SK-N-SH treated with all-trans-retinoic acid at 6 μM for 48 hours (cell line): ENCODE results near the gene CTNNBL1.

Experiments used
- ATAC-seq: fragments of 200-7000 bp; cut with Tn5 transposase; 3 replicates; pipeline ENCODE4 v1.9.1; 2020; ENCODE audit warnings: mild to moderate bottlenecking, moderate library complexity
- ARNTL ChIP-seq: fragments of 450-650 bp; formaldehyde crosslinking; IDR thresholded peaks from 2 replicates; pipeline ENCODE4 v1.5.0; 2020; ENCODE audit warnings: low read depth, mild to moderate bottlenecking, moderate library complexity, borderline replicate concordance
- CSDC2 ChIP-seq: fragments of 250-450 bp; sonication (Bioruptor Pico); IDR thresholded peaks from 2 replicates; pipeline ENCODE4 v1.5.0; 2020; ENCODE audit warnings: mild to moderate bottlenecking, moderate library complexity
- ESRRG ChIP-seq: fragments of 250-450 bp; sonication (Bioruptor Pico); IDR thresholded peaks from 2 replicates; pipeline ENCODE4 v1.6.1; 2021; ENCODE audit warnings: mild to moderate bottlenecking
- GLIS3 ChIP-seq: fragments of 250-450 bp; sonication (Bioruptor Pico); IDR thresholded peaks from 2 replicates; pipeline ENCODE4 v1.5.0; 2020; ENCODE audit warnings: mild to moderate bottlenecking, moderate library complexity
- ISL1 ChIP-seq: fragments of 250-450 bp; sonication (Bioruptor Pico); IDR thresholded peaks from 2 replicates; pipeline ENCODE4 v2.1.2; 2022; ENCODE audit warnings: mild to moderate bottlenecking, moderate library complexity
- OSR1 ChIP-seq: fragments of 250-450 bp; sonication (Bioruptor Pico); IDR thresholded peaks from 2 replicates; pipeline ENCODE4 v1.8.0; 2022; ENCODE audit warnings: moderate library complexity, mild to moderate bottlenecking, inconsistent platforms
- PPARA ChIP-seq: fragments of 250-450 bp; sonication (Bioruptor Pico); IDR thresholded peaks from 2 replicates; pipeline ENCODE4 v1.5.0; 2020; ENCODE audit warnings: mild to moderate bottlenecking, borderline replicate concordance
- RARB ChIP-seq: fragments of 250-450 bp; sonication (Bioruptor Pico); IDR thresholded peaks from 2 replicates; pipeline ENCODE4 v1.8.0; 2021; ENCODE audit warnings: mild to moderate bottlenecking, moderate library complexity
- SNAI2 ChIP-seq: fragments of 250-450 bp; sonication (Bioruptor Pico); IDR thresholded peaks from 2 replicates; pipeline ENCODE4 v1.5.0; 2020; ENCODE audit warnings: mild to moderate bottlenecking, moderate library complexity
- TCF4 ChIP-seq: fragments of 250-450 bp; sonication (Bioruptor Pico); IDR thresholded peaks from 2 replicates; pipeline ENCODE4 v1.8.0; 2021; ENCODE audit warnings: mild to moderate bottlenecking, moderate library complexity, borderline replicate concordance
- TOX ChIP-seq: fragments of 250-450 bp; sonication (Bioruptor Pico); IDR thresholded peaks from 2 replicates; pipeline ENCODE4 v1.8.0; 2021; ENCODE audit warnings: mild to moderate bottlenecking, moderate library complexity, borderline replicate concordance
- ZC3H10 ChIP-seq: fragments of 250-450 bp; sonication (Bioruptor Pico); IDR thresholded peaks from 2 replicates; pipeline ENCODE4 v1.5.1; 2021; ENCODE audit warnings: mild to moderate bottlenecking, moderate library complexity
- ZFP3 ChIP-seq: fragments of 250-450 bp; sonication (Bioruptor Pico); IDR thresholded peaks from 2 replicates; pipeline ENCODE4 v1.5.0; 2020; ENCODE audit warnings: mild to moderate bottlenecking, moderate library complexity
- ZFP30 ChIP-seq: fragments of 450-650 bp; formaldehyde crosslinking; IDR thresholded peaks from 2 replicates; pipeline ENCODE4 v1.5.0; 2022; ENCODE audit warnings: mild to moderate bottlenecking, moderate library complexity
- ZNF565 ChIP-seq: fragments of 450-650 bp; formaldehyde crosslinking; conservative IDR thresholded peaks from 2 replicates; pipeline ENCODE4 v1.5.0; 2020; ENCODE audit warnings: low read depth, mild to moderate bottlenecking, moderate library complexity
- ZNF70 ChIP-seq: fragments of 450-650 bp; formaldehyde crosslinking; IDR thresholded peaks from 2 replicates; pipeline ENCODE4 v1.5.0; 2020; ENCODE audit warnings: mild to moderate bottlenecking, moderate library complexity
- ZNF8 ChIP-seq: fragments of 450-650 bp; formaldehyde crosslinking; IDR thresholded peaks from 2 replicates; pipeline ENCODE4 v1.5.0; 2020; ENCODE audit warnings: mild to moderate bottlenecking, moderate library complexity
- TF ChIP-seq, protein P1 (sequence below): fragments of 250-450 bp; sonication (Bioruptor Pico); IDR thresholded peaks from 2 replicates; pipeline ENCODE4 v1.5.1; 2021; ENCODE audit warnings: mild to moderate bottlenecking, moderate library complexity
- TF ChIP-seq, protein P2 (sequence below): fragments of 250-450 bp; sonication (Bioruptor Pico); IDR thresholded peaks from 2 replicates; pipeline ENCODE4 v1.8.0; 2021; ENCODE audit warnings: low read depth, mild to moderate bottlenecking, moderate library complexity, borderline replicate concordance
- TF ChIP-seq, protein P3 (sequence below): fragments of 250-450 bp; sonication (Bioruptor Pico); IDR thresholded peaks from 2 replicates; pipeline ENCODE4 v1.5.0; 2020; ENCODE audit warnings: mild to moderate bottlenecking, moderate library complexity
- TF ChIP-seq, protein P4 (sequence below): fragments of 250-450 bp; sonication (Bioruptor Pico); IDR thresholded peaks from 2 replicates; pipeline ENCODE4 v1.5.1; 2020; ENCODE audit warnings: low read depth, mild to moderate bottlenecking, moderate library complexity

Gene CTNNBL1

DNA sequence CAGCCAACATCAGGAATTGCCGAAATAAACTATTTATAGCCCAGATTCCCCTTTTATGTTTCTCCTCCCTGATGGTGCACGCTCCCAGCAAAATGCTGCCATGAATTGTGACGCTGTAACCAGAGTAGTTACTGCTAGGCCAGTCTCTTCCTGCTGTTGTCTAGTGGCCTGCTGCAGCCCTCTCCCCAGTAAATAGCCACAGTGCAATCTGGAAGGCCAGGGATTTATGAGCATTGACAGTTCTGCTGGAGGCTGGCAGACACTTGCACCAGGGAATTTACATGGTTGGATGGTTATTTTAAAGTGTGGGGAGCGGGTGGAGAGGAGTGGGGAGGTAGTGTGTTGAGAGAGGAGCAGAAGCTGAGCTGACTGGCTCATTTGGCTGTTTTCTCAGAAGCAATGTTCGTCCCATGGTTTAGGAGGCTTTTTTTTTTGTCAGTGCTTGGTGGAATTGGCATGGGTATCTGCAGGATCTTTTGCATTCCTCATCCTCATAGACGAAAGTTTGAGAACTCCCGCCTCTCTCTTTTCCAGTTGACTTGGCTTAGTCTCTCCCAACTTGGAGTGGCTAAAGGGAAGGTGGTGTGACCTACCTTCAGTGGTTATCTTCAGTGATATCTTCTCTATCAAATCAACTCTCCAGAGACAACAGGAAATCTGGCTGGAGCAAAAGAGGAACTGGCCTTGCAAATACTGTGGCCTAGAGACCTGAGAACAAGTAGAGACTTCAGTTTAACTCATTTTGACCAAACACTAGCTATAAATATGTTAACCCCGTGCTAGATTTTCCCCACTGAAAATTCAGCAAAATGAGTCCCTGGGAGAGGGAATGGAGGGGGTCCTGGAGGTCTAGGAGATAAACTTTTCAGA is 109.8 kb downstream of the CTNNBL1 start (continued):
- TF ChIP-seq PPARA (CRISPR knock-in tag) (no peak), ZNF565 (CRISPR knock-in tag) (no peak), ESRRG (CRISPR knock-in tag) (no peak), ZC3H10 (no peak), RARB (CRISPR knock-in tag) (no peak), ZFP30 (CRISPR knock-in tag) (no peak)
- TF ChIP-seq, protein P1, sequence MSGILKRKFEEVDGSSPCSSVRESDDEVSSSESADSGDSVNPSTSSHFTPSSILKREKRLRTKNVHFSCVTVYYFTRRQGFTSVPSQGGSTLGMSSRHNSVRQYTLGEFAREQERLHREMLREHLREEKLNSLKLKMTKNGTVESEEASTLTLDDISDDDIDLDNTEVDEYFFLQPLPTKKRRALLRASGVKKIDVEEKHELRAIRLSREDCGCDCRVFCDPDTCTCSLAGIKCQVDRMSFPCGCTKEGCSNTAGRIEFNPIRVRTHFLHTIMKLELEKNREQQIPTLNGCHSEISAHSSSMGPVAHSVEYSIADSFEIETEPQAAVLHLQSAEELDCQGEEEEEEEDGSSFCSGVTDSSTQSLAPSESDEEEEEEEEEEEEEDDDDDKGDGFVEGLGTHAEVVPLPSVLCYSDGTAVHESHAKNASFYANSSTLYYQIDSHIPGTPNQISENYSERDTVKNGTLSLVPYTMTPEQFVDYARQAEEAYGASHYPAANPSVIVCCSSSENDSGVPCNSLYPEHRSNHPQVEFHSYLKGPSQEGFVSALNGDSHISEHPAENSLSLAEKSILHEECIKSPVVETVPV (CRISPR knock-in tag) = no peak

DNA sequence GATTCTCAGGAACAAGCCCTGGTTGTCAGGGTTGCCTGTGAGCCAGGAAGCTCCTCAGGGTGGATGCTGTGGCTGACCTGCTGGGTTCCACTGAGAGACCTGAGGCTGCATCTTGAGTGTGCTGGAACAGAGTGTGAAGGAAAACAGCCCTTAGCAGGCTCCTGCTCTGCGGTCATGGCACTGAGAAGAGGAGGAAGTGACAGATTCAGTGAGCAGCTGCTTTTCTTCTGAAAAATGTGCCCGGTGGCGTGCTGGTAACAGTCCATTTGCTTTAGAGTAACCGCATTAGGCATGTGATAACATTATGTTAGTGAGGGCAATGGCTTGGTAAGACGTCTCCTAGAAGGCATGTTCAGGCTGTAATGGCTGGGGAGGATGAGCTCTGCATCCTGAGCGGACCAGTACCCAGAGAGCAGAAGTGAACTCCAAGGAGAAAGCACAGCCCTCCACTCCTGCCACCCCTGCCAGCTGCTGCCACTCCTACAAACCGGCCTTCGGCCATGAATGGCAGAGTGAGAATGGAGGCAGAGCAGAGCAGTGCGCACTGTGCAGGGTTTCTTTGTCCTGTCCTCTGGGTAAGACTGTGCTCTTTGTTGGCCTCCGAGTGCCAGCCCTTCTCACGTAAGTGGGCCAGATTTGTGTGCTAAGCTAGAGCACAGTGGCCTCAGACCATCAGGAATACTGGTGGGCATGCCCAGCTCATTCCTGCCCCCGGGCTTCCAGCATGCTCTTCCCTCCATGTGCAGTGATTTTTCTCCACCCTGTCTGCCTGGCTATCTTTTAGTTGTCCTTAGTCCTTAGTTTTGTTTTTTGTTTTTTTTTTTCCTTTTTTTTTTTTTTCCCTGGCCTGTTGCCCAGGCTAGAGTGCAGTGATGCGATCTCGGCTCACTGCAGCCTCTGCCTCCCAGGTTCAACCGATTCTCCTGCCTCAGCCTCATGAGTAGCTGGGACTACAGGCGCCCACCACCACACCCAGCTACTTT is 111.0 kb downstream of the CTNNBL1 start:
- TF ChIP-seq, protein P1 (CRISPR knock-in tag) = no peak
- no peak for TF ChIP-seq RARB (CRISPR knock-in tag)
- TF ChIP-seq OSR1 (CRISPR knock-in tag) = no peak
- no peak for TF ChIP-seq GLIS3
- no peak for TF ChIP-seq CSDC2 (CRISPR knock-in tag)
- TF ChIP-seq ZNF8 = no peak
- no peak for TF ChIP-seq ZFP3 (CRISPR knock-in tag)
- no peak for TF ChIP-seq ZNF565 (CRISPR knock-in tag)
- TF ChIP-seq ARNTL = no peak
- TF ChIP-seq TOX = no peak
- no peak for TF ChIP-seq ISL1 (CRISPR knock-in tag)
- TF ChIP-seq TCF4 (CRISPR knock-in tag) = no peak
- no peak for TF ChIP-seq SNAI2 (CRISPR knock-in tag)
- no peak for TF ChIP-seq ZC3H10
- TF ChIP-seq PPARA (CRISPR knock-in tag) = no peak
- TF ChIP-seq ZNF70 (CRISPR knock-in tag) = no peak
- no peak for TF ChIP-seq ESRRG (CRISPR knock-in tag)
- peak; percentile 55 for ATAC-seq

DNA sequence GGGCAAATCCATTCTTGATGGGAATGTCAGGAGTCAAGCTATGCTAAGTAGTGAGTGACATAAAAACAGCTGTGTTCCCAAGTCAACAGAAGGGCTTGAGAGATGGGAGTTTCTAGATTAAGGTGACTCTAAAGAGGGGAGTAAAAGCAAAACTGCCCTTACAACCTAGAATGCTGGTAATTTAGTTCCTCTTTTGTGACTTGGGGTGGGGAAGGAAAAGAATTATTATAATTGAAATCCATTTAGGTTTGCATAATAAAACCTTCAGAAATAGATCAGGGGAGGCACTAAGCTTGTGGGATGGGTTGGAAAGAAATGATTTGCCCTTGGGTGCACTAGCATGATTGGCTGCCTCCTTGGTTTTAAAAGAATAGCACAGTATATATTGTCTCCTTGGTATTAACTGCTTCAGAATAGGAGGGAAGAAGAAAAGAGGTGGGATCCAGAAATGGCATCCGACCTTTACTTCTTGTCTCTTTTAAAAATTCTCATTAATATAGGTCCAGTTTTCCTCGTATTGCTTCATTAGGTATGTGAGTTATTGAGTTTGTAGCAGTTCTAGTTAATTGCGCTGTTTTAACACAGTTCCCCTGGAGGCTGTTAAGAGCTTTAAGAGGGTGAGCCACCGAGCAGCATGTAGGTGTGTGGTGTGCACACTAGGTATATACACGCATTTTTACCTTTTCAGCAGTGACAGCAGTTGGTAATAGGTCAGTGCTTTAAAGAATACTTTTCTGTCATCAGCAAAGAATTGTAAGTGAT is 113.8 kb downstream of the CTNNBL1 start:
- no peak for ATAC-seq
- no peak for TF ChIP-seq ZNF565 (CRISPR knock-in tag)
- no peak for TF ChIP-seq GLIS3
- no peak for TF ChIP-seq ESRRG (CRISPR knock-in tag)
- no peak for TF ChIP-seq TCF4 (CRISPR knock-in tag)
- no peak for TF ChIP-seq ZC3H10
- no peak for TF ChIP-seq TOX
- TF ChIP-seq SNAI2 (CRISPR knock-in tag) = no peak
- TF ChIP-seq ISL1 (CRISPR knock-in tag) = no peak
- TF ChIP-seq ZFP3 (CRISPR knock-in tag) = no peak
- no peak for TF ChIP-seq ZNF8
- TF ChIP-seq, protein P2, sequence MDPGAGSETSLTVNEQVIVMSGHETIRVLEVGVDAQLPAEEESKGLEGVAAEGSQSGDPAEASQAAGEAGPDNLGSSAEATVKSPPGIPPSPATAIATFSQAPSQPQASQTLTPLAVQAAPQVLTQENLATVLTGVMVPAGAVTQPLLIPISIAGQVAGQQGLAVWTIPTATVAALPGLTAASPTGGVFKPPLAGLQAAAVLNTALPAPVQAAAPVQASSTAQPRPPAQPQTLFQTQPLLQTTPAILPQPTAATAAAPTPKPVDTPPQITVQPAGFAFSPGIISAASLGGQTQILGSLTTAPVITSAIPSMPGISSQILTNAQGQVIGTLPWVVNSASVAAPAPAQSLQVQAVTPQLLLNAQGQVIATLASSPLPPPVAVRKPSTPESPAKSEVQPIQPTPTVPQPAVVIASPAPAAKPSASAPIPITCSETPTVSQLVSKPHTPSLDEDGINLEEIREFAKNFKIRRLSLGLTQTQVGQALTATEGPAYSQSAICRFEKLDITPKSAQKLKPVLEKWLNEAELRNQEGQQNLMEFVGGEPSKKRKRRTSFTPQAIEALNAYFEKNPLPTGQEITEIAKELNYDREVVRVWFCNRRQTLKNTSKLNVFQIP (CRISPR knock-in tag) = no peak
- no peak for TF ChIP-seq CSDC2 (CRISPR knock-in tag)
- TF ChIP-seq ARNTL = no peak
- TF ChIP-seq, protein P3, sequence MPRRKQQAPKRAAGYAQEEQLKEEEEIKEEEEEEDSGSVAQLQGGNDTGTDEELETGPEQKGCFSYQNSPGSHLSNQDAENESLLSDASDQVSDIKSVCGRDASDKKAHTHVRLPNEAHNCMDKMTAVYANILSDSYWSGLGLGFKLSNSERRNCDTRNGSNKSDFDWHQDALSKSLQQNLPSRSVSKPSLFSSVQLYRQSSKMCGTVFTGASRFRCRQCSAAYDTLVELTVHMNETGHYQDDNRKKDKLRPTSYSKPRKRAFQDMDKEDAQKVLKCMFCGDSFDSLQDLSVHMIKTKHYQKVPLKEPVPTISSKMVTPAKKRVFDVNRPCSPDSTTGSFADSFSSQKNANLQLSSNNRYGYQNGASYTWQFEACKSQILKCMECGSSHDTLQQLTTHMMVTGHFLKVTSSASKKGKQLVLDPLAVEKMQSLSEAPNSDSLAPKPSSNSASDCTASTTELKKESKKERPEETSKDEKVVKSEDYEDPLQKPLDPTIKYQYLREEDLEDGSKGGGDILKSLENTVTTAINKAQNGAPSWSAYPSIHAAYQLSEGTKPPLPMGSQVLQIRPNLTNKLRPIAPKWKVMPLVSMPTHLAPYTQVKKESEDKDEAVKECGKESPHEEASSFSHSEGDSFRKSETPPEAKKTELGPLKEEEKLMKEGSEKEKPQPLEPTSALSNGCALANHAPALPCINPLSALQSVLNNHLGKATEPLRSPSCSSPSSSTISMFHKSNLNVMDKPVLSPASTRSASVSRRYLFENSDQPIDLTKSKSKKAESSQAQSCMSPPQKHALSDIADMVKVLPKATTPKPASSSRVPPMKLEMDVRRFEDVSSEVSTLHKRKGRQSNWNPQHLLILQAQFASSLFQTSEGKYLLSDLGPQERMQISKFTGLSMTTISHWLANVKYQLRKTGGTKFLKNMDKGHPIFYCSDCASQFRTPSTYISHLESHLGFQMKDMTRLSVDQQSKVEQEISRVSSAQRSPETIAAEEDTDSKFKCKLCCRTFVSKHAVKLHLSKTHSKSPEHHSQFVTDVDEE (CRISPR knock-in tag) = no peak
- TF ChIP-seq, protein P4, sequence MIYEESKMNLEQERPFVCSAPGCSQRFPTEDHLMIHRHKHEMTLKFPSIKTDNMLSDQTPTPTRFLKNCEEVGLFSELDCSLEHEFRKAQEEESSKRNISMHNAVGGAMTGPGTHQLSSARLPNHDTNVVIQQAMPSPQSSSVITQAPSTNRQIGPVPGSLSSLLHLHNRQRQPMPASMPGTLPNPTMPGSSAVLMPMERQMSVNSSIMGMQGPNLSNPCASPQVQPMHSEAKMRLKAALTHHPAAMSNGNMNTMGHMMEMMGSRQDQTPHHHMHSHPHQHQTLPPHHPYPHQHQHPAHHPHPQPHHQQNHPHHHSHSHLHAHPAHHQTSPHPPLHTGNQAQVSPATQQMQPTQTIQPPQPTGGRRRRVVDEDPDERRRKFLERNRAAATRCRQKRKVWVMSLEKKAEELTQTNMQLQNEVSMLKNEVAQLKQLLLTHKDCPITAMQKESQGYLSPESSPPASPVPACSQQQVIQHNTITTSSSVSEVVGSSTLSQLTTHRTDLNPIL (CRISPR knock-in tag) = no peak
- TF ChIP-seq ZNF70 (CRISPR knock-in tag) = no peak
- TF ChIP-seq, all 23 proteins: peak for 0
